HG03045 (cell line): ENCODE measurements around the gene PSMC6.
"Not testable (repeated sequence)": the region's sequence is repeated elsewhere in the genome, so short reads cannot be mapped to it uniquely, and the experiment has no call there.

Source experiments
- ATAC-seq: cut with Tn5 transposase; IDR thresholded peaks from one replicate; pipeline ENCODE4 v1.9.1; 2021; ENCODE audit warnings: mild to moderate bottlenecking, moderate library complexity; ENCODE audit not compliant: unreplicated experiment

PSMC6 gene

GRCh38 chr14:52711666-52712065 lies 4.7 kb downstream of the PSMC6 start:
- no peak for ATAC-seq

GRCh38 chr14:52716155-52716554 lies 9.2 kb downstream of the PSMC6 start:
- no peak for ATAC-seq

- ATAC-seq = no peak
These were observed 16.7 kb downstream of the PSMC6 start for GRCh38 chr14:52723514-52724359.

- no peak for ATAC-seq
These were observed 17.3 kb downstream of the PSMC6 start for GRCh38 chr14:52724360-52724644.

GRCh38 chr14:52727509-52727908 lies 20.5 kb downstream of the PSMC6 start:
- not testable (repeated sequence) for ATAC-seq

GRCh38 chr14:52729035-52729434 lies 22.0 kb downstream of the PSMC6 start:
- not testable (repeated sequence) for ATAC-seq

- no peak for ATAC-seq
These were observed 22.6 kb downstream of the PSMC6 start for GRCh38 chr14:52729585-52729924.

- ATAC-seq = peak; percentile 94
These were observed 23.1 kb downstream of the PSMC6 start, which contains the start of gene STYX for GRCh38 chr14:52729925-52730708. TSS of gene STYX (plus strand) at chr14:52730166. CDS start at chr14:52730475, 309 bp downstream.

- ATAC-seq = no peak
These were observed 23.7 kb downstream of the PSMC6 start for GRCh38 chr14:52730709-52731111.

- ATAC-seq = no peak
These were observed 26.8 kb downstream of the PSMC6 start for GRCh38 chr14:52733824-52734223.

- no peak for ATAC-seq
These were observed 29.0 kb downstream of the PSMC6 start for GRCh38 chr14:52735921-52736489.

- ATAC-seq = no peak
These were observed 31.4 kb downstream of the PSMC6 start for GRCh38 chr14:52738409-52738808.

GRCh38 chr14:52740751-52741150 lies 33.8 kb downstream of the PSMC6 start:
- no peak for ATAC-seq

- ATAC-seq = no peak
These were observed 34.9 kb downstream of the PSMC6 start for GRCh38 chr14:52741865-52742264.

- ATAC-seq = no peak
These were observed 41.8 kb downstream of the PSMC6 start for GRCh38 chr14:52748647-52749292.

GRCh38 chr14:52755607-52756316 lies 48.8 kb downstream of the PSMC6 start:
- ATAC-seq = no peak

- no peak for ATAC-seq
These were observed 52.1 kb downstream of the PSMC6 start for GRCh38 chr14:52759145-52759544.

GRCh38 chr14:52762923-52763322 lies 55.9 kb downstream of the PSMC6 start:
- ATAC-seq = not testable (repeated sequence)

GRCh38 chr14:52767058-52767833 lies 60.2 kb downstream of the PSMC6 start:
- ATAC-seq = no peak

GRCh38 chr14:52769887-52770286 lies 62.9 kb downstream of the PSMC6 start:
- no peak for ATAC-seq
